H1 (cell line): ENCODE measurements around the gene TIGIT. TPM values are rescaled to one million over a fixed set of nuclear protein-coding genes. Genes with fewer than 3 reads are reported as not detected.

Experiments
- EP300 ChIP-seq, 2 experiments: IDR thresholded peaks; 1 replicate in 1 of 2; 2 replicates in 1 of 2; pipeline ENCODE4 v1.6.1; 2011 to 2012; ENCODE audit warnings: low read depth in 2 of 2, low read length in 2 of 2, mild to moderate bottlenecking in 2 of 2, borderline replicate concordance in 1 of 2, inconsistent platforms in 1 of 2, moderate library complexity in 1 of 2
- MAX ChIP-seq: IDR thresholded peaks from 2 replicates; pipeline ENCODE4 v1.6.1; 2012; ENCODE audit warnings: inconsistent platforms
- RAD21 ChIP-seq, 2 experiments: IDR thresholded peaks in 1 of 2; conservative IDR thresholded peaks in 1 of 2; 2 replicates each; pipeline ENCODE4 v1.6.1; 2011; ENCODE audit warnings: low read depth in 2 of 2, low read length in 2 of 2, improper control_type of control experiment in 1 of 2, inconsistent platforms in 1 of 2, mild to moderate bottlenecking in 1 of 2, moderate library complexity in 1 of 2
- SIN3A ChIP-seq, 2 experiments: IDR thresholded peaks in 1 of 2; conservative IDR thresholded peaks in 1 of 2; 2 replicates each; pipeline ENCODE4 v1.6.1; 2011 to 2012; ENCODE audit warnings: low read length in 2 of 2, improper control_type of control experiment in 1 of 2, low read depth in 1 of 2, mild to moderate bottlenecking in 1 of 2
- TBP ChIP-seq: IDR thresholded peaks from 2 replicates; pipeline ENCODE4 v1.6.1; 2011; ENCODE audit warnings: low read depth, low read length, improper control_type of control experiment
- polyA plus RNA-seq, 7 experiments: library from polyadenylated mRNA; depleted of rRNA in 3 of 7; stranded (reverse) in 5 of 7; unstranded in 2 of 7; fragments of >200 nt in 5 of 7; fragments of 200-250 nt in 2 of 7; gene quantifications; 1 replicate in 5 of 7; 2 replicates in 1 of 7; 4 replicates in 1 of 7; pipeline versions ENCODE4 v1.2.1 to v1.2.3, GENCODE V29; 2011 to 2013; ENCODE audit warnings: missing spikeins in 2 of 7, mixed read lengths in 2 of 7
- total RNA-seq: library from RNA; stranded (reverse); fragmentation: NEBNext Ultra II Directional; extraction: Animal tissue kit (Norgen Biotek cat#: 25700); gene quantifications from 2 replicates; pipeline ENCODE4 v1.2.1, GENCODE V29; 2021

TIGIT gene
- total and polyA plus RNA-seq, 2 of the 8 experiments (the other 6 are each of a cell fraction or from before 2014, with no cell fraction given): 0.02 TPM; not detected in 1

- TF ChIP-seq EP300 (IDR thresholded peaks at IDR 0.05; ENCODE audit: borderline replicate concordance in 1 of 2, low read depth in 2 of 2, low read length in 2 of 2) (no peak), MAX (no peak), TBP (no peak), RAD21 (IDR thresholded peaks at IDR 0.05 in 1 of 2, conservative IDR thresholded peaks at IDR 0.05 in 1 of 2; ENCODE audit: low read depth in 2 of 2, low read length in 2 of 2) (no peak), SIN3A (conservative IDR thresholded peaks at IDR 0.05 in 1 of 2, IDR thresholded peaks at IDR 0.05 in 1 of 2; ENCODE audit: low read depth in 1 of 2, low read length in 2 of 2) (no peak)
Measured at GRCh38 chr3:114338651-114339357, 45.0 kb downstream of the TIGIT start (continued).
